Parathyroid adenoma (tissue), 2 donors: ENCODE results near the gene MEIOB.

Experiments
- H2AFZ ChIP-seq: fragments of 300-600 bp; sonication (generic); one replicate; pipeline ENCODE4 v1.7.0; 2017; ENCODE audit warnings: antibody characterized with exemption, mild to moderate bottlenecking
- H3K27ac ChIP-seq: fragments of 300-600 bp; sonication (generic); one replicate; pipeline ENCODE4 v1.7.0; 2017
- H3K27me3 ChIP-seq: fragments of 300-600 bp; sonication (generic); one replicate; pipeline ENCODE4 v1.7.0; 2017; ENCODE audit warnings: low read length; ENCODE audit not compliant: control insufficient read depth, insufficient read depth
- H3K36me3 ChIP-seq: fragments of 300-600 bp; sonication (generic); one replicate; pipeline ENCODE4 v1.7.0; 2017; ENCODE audit warnings: low read length; ENCODE audit not compliant: control insufficient read depth, insufficient read depth
- H3K4me1 ChIP-seq: fragments of 300-600 bp; sonication (generic); one replicate; pipeline ENCODE4 v1.7.0; 2017; ENCODE audit warnings: control low read depth
- H3K4me2 ChIP-seq: fragments of 300-600 bp; sonication (generic); one replicate; pipeline ENCODE4 v1.7.0; 2017; ENCODE audit warnings: low read length
- H3K4me3 ChIP-seq: fragments of 300-600 bp; sonication (generic); one replicate; pipeline ENCODE4 v1.7.0; 2017; ENCODE audit warnings: low read depth, low read length
- H3K79me2 ChIP-seq: fragments of 300-600 bp; sonication (generic); one replicate; pipeline ENCODE4 v1.7.0; 2017; ENCODE audit warnings: control low read depth
- H3K9ac ChIP-seq: fragments of 300-600 bp; sonication (generic); one replicate; pipeline ENCODE4 v1.7.0; 2017; ENCODE audit warnings: mild to moderate bottlenecking
- H3K9me3 ChIP-seq: fragments of 300-600 bp; sonication (generic); one replicate; pipeline ENCODE4 v1.7.0; 2017; ENCODE audit warnings: low read length; ENCODE audit not compliant: control insufficient read depth
- CTCF ChIP-seq: fragments of 300-600 bp; sonication (generic); IDR thresholded peaks from one replicate; pipeline ENCODE4 v1.7.0; 2017; ENCODE audit warnings: antibody characterized with exemption, mild to moderate bottlenecking
- donor health status: primary hyperparathyroidism.

MEIOB gene

GRCh38 chr16:1792836-1793577, 79.0 kb downstream of the MEIOB start:
- TF ChIP-seq CTCF: no peak
- H3K4me3 ChIP-seq: no peak overlapping the region

GRCh38 chr16:1791943-1792812, 79.8 kb downstream of the MEIOB start:
- Histone ChIP-seq H2AFZ (no peak overlapping the region), H3K36me3 (no peaks in the 10 kb centered on the region)

More at GRCh38 chr16:1792836-1793577, 79.0 kb downstream of the MEIOB start:
- Histone ChIP-seq H3K79me2 (no peaks in the 10 kb centered on the region), H2AFZ (no peak overlapping the region), H3K36me3 (no peaks in the 10 kb centered on the region), H3K9me3 (no peaks in the 10 kb centered on the region), H3K4me1 (no peaks in the 10 kb centered on the region), H3K9ac (no peak overlapping the region), H3K4me2 (no peak overlapping the region), H3K27me3 (no peaks in the 10 kb centered on the region), H3K27ac (no peak overlapping the region)

GRCh38 chr16:1791256-1791942, 80.6 kb downstream of the MEIOB start:
- no peaks in the 10 kb centered on the region for H3K9me3 ChIP-seq
- no peaks in the 10 kb centered on the region for H3K27me3 ChIP-seq
- no peak overlapping the region for H3K4me3 ChIP-seq
- H3K79me2 ChIP-seq: peaks cover 5% of the 10 kb centered on the region
- no peak overlapping the region for H2AFZ ChIP-seq
- no peak overlapping the region for H3K4me2 ChIP-seq
- no peak overlapping the region for H3K27ac ChIP-seq
- no peak for TF ChIP-seq CTCF
- no peak overlapping the region for H3K9ac ChIP-seq
- H3K4me1 ChIP-seq: no peaks in the 10 kb centered on the region
- H3K36me3 ChIP-seq: no peaks in the 10 kb centered on the region

More at GRCh38 chr16:1791943-1792812, 79.8 kb downstream of the MEIOB start:
- Histone ChIP-seq H3K27me3 (no peaks in the 10 kb centered on the region), H3K9me3 (no peaks in the 10 kb centered on the region), H3K4me3 (no peak overlapping the region), H3K4me1 (no peaks in the 10 kb centered on the region), H3K27ac (no peak overlapping the region), H3K9ac (no peak overlapping the region), H3K4me2 (no peak overlapping the region), H3K79me2 (no peaks in the 10 kb centered on the region)
- no peak for TF ChIP-seq CTCF

GRCh38 chr16:1790611-1791255, 81.2 kb downstream of the MEIOB start:
- no peak overlapping the region for H3K9ac ChIP-seq
- H3K4me1 ChIP-seq: no peaks in the 10 kb centered on the region
- TF ChIP-seq CTCF: no peak
- H3K27ac ChIP-seq: no peak overlapping the region
- H3K79me2 ChIP-seq: peaks cover 12% of the 10 kb centered on the region
- no peak overlapping the region for H3K4me3 ChIP-seq
- no peak overlapping the region for H2AFZ ChIP-seq
- H3K4me2 ChIP-seq: no peak overlapping the region
- H3K36me3 ChIP-seq: no peaks in the 10 kb centered on the region
- H3K27me3 ChIP-seq: no peaks in the 10 kb centered on the region
- no peaks in the 10 kb centered on the region for H3K9me3 ChIP-seq
